Stimulated activated CD4-positive, alpha-beta T cell treated with anti-CD3 and anti-CD28 coated beads, Interleukin-12 subunit alpha, Interleukin-12 subunit beta, amount 100 ng/mL, for 24 hours (primary cell): Measurements from ENCODE around the gene HVCN1.
"Not testable (repeated sequence)": the region's sequence is repeated elsewhere in the genome, so short reads cannot be mapped to it uniquely, and the experiment has no call there.

ENCODE experiments used
- DNase-seq, 2 experiments: peaks; one replicate each; pipeline ENCODE4 v3.0.0-alpha.2; 2020; ENCODE audit warnings: low read depth in 2 of 2

The HVCN1 gene

GRCh38 chr12:110668480-110669192, 20.3 kb downstream of the HVCN1 start:
- no peak for DNase-seq

- no peak for DNase-seq
Measured at GRCh38 chr12:110667671-110668070, 21.2 kb downstream of the HVCN1 start.

DNA sequence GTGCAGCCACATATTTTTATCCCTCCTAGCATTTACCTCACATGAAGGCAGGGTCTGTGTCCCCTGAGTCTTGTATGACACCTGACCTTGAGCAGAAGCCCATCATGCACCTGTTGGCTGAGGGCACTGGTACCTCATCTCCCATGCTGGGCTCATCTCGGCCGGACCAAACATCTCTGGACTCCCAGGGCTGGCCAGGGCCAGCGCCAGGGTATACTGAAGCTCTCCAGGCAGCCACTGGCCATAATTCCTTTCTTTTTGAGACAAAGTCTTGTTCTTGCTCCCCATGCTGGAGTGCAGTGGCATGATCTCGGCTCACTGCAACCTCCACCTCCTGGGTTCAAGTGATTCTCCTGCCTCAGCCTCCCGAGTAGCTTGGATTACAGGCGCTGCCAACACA, 22.0 kb downstream of the HVCN1 start:
- DNase-seq, result no peak

GRCh38 chr12:110661337-110661972, 27.5 kb downstream of the HVCN1 start:
- DNase-seq, result peak; percentile 8 to 44

GRCh38 chr12:110658878-110659277, 30.0 kb downstream of the HVCN1 start:
- no peak for DNase-seq

- no peak for DNase-seq
Measured at GRCh38 chr12:110658242-110658641, 30.7 kb downstream of the HVCN1 start.

DNA sequence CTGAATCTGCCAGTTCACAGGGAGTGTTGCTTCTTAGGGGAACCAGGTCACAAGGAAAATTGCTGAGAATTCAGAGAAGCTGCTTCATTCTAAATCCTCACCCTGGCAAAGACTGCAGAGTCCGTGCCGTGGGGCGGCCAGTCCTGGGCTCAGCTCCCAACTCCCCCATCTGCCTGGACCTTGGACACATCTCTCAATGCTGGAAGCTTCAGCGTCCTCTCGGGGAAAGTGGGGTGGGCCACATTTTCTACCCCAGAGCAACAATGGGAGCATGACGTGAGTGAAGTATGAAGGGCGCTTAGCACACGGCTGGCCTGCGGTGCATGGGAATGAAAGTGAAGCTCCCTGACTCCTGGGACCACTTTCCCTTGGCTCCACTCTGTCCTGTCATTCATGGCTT, 31.2 kb downstream of the HVCN1 start:
- no peak for DNase-seq

GRCh38 chr12:110656071-110656655, 32.8 kb downstream of the HVCN1 start:
- DNase-seq, result no peak

DNA sequence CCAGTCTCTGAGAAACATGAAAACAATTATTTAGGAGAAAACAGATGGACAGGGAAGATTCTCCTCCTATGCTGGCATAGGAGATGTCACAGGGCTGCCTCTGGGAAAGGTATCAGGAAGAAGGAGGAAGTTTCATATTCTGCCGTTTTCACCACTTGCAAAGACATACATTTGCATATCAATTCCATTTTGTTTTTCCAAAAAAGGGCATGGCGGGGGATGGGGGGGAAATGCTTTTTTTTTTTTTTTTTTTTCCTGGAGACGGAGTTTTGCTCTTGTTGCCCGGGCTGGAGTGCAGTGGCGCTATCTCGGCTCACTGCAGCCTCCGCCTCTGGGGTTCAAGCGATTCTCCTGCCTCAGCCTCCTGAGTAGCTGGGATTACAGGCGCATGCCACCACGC, 34.7 kb downstream of the HVCN1 start:
- DNase-seq, result not testable (repeated sequence)

- DNase-seq, result no peak
Measured at GRCh38 chr12:110649341-110649847, 39.5 kb downstream of the HVCN1 start.

GRCh38 chr12:110647631-110648040, 41.3 kb downstream of the HVCN1 start:
- no peak for DNase-seq

GRCh38 chr12:110641521-110641920, 47.4 kb downstream of the HVCN1 start:
- no peak for DNase-seq

GRCh38 chr12:110640275-110641025, 48.5 kb downstream of the HVCN1 start:
- no peak for DNase-seq

- DNase-seq, result no peak
Measured at GRCh38 chr12:110639336-110640141, 49.4 kb downstream of the HVCN1 start.

GRCh38 chr12:110638796-110639195, 50.1 kb downstream of the HVCN1 start:
- DNase-seq, result no peak

- no peak for DNase-seq
Measured at GRCh38 chr12:110637869-110638441, 51.0 kb downstream of the HVCN1 start.

DNA sequence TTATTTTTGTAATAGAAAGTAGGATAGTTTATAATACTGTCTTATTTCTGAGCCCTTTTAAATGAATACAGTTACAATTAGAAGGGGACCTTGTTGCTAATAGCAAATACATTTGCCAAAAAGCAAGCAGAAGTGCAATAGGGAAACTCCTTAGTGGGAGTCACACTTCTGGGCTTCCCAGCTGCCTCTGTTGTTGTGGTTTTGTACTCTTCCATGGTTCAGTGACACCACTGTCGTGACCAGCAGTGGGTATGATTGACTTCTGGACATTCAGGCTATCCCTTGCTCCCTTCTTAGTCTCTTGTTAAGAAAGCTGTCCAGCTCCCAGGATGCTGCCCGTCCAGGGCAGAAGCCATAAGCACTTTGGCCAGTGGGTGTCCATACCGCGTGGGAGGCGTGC, 52.4 kb downstream of the HVCN1 start:
- DNase-seq, result no peak

DNA sequence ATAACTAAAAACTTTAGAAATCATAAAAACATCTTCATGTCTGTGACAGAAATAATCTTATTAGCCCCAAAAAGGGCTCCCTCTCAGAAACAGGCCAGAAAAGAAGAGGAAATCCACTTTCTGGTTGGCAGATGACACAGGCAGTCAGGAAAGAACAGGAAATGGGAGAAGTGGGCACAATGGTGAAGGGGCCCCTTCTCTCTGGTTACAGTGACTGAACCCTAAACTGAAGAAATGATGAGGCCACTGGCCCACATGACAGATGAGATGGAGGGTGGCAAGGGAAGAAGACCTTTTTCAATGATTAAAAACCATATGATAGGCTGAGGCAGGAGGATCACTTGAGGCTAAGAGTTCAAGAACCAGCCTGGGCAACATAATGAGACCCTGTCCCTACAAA, 53.9 kb downstream of the HVCN1 start:
- DNase-seq, result no peak

GRCh38 chr12:110627500-110628195, 61.3 kb downstream of the HVCN1 start:
- no peak for DNase-seq

GRCh38 chr12:110622582-110622981, 66.3 kb downstream of the HVCN1 start:
- DNase-seq, result no peak
